ENCODE data around the gene RPS19BP1. TPM values are rescaled to one million over a fixed set of nuclear protein-coding genes. Genes with fewer than 3 reads are reported as not detected.
"Not testable (repeated sequence)": the region's sequence is repeated elsewhere in the genome, so short reads cannot be mapped to it uniquely, and the experiment has no call there.

RPS19BP1 gene
- total RNA-seq, 1 experiment from 2014 or later: 80.4 TPM

DNA sequence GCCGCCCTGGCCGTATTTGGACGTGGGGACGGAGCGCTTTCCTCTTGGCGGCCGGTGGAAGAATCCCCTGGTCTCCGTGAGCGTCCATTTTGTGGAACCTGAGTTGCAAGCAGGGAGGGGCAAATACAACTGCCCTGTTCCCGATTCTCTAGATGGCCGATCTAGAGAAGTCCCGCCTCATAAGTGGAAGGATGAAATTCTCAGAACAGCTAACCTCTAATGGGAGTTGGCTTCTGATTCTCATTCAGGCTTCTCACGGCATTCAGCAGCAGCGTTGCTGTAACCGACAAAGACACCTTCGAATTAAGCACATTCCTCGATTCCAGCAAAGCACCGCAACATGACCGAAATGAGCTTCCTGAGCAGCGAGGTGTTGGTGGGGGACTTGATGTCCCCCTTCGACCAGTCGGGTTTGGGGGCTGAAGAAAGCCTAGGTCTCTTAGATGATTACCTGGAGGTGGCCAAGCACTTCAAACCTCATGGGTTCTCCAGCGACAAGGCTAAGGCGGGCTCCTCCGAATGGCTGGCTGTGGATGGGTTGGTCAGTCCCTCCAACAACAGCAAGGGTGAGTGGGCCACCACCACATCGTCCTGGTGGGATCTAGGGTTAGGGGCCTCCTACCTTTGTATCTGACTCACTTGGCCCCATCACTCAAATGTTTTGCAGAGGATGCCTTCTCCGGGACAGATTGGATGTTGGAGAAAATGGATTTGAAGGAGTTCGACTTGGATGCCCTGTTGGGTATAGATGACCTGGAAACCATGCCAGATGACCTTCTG, 11.3 kb downstream of the RPS19BP1 start:
- CTCF ChIA-PET: not testable (repeated sequence)

DNA sequence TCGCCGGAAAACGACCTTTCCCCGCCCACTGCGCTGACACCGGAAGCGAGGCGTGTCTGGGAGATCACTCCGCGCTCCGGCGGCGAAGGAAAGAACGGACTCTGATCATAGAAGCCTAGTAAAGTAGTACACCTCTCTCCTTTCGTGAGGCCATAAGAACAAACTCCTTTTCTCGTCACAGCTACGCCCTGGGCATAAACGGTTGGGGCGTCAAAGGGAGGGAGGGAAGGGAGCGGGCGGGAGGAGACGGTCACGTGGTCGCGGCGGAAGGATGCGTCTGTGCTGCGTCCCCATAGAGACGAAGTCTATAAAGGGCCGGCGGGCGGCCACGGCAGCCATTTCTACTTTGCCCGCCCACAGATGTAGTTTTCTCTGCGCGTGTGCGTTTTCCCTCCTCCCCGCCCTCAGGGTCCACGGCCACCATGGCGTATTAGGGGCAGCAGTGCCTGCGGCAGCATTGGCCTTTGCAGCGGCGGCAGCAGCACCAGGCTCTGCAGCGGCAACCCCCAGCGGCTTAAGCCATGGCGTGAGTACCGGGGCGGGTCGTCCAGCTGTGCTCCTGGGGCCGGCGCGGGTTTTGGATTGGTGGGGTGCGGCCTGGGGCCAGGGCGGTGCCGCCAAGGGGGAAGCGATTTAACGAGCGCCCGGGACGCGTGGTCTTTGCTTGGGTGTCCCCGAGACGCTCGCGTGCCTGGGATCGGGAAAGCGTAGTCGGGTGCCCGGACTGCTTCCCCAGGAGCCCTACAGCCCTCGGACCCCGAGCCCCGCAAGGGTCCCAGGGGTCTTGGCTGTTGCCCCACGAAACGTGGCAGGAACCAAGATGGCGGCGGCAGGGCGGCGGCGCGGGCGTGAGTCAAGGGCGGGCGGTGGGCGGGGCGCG, 12.1 kb downstream of the RPS19BP1 start, which contains the start of gene ATF4:
Gene ATF4, plus strand, starts transcription at position 337 of the 880 bp plus-strand sequence. CDS start 884 bp downstream, outside the sequence.
- Histone ChIP-seq H3K79me2 (ENCODE audit: insufficient read depth, low read length) (peaks cover 56% of the 10 kb centered on the region), H3K4me3 (replicated peaks in 1 of 2; ENCODE audit: low read depth in 1 of 2, low read length in 2 of 2) (peak within 1 kb of the TSS; percentile 85 to 92), H3K4me2 (ENCODE audit: low read length) (peak within 1 kb of the TSS; percentile 75), H3K9me3 (ENCODE audit: control insufficient read depth in 1 of 2, insufficient read depth in 1 of 2, low read depth in 1 of 2, low read length in 2 of 2) (no peaks in the 10 kb centered on the region), H4K20me1 (ENCODE audit: insufficient read depth) (peaks cover 16% of the 10 kb centered on the region; the same call in 1 of the 2 replicates), H3K9ac (ENCODE audit: low read length) (peak within 1 kb of the TSS; percentile 96), H3K36me3 (ENCODE audit: control insufficient read depth in 1 of 2, insufficient read depth in 2 of 2, low read length in 2 of 2) (peaks cover 23 to 53% of the 10 kb centered on the region in 2 experiments; a peak in 3 of 4 replicates), H3K4me1 (ENCODE audit: control insufficient read depth in 1 of 2, insufficient read depth in 2 of 2, low read length in 2 of 2) (peaks cover 17 to 41% of the 10 kb centered on the region in 2 experiments), H3K27ac (ENCODE audit: low read depth, low read length) (peak within 1 kb of the TSS; percentile 99), H3K27me3 (ENCODE audit: insufficient read depth, low read length) (no peaks in the 10 kb centered on the region), H2AFZ (ENCODE audit: low read depth, low read length, poor library complexity, severe bottlenecking) (no peak within 1 kb of the TSS), H3K9me2 (ENCODE audit: insufficient read depth) (no peaks in the 10 kb centered on the region)
- DNase-seq (ENCODE audit: low read depth, low spot score): peak; percentile 99
- peak; percentile 35 for ATAC-seq
- RAD21 ChIA-PET (ENCODE audit: low non-redundant PET in 1 of 2, low total read pairs in 2 of 2, uncharacterized antibody in 2 of 2, unreplicated experiment in 2 of 2): interaction anchor here (0.7 to 1.0 kb wide), 2 partner anchors 18 to 19 kb away, joined by 3 read pairs; partner anchors contain the start of gene MIEF1 (in 2 of the 2)
- CTCF ChIA-PET: interaction anchor here (0.7 to 1.2 kb wide), 4 partner anchors 9 to 516 kb away, joined by 3 to 13 read pairs (median 4); no protein-coding TSS in a partner anchor
- intact Hi-C loops (cut with micrococcal nuclease): loop anchor here (2.0 to 5.0 kb wide), 2 partner anchors 18 to 203 kb away; partner anchors contain the start of genes MIEF1 and RPL3
- POLR2A ChIA-PET: interaction anchor here (0.7 to 1.3 kb wide), 20 partner anchors 8 to 630 kb away, joined by 3 to 37 read pairs (median 4); partner anchors contain the start of genes MIEF1, RPL3 and RPS19BP1
- BruUV-seq (replicated peaks): no TSS peak
- TF ChIP-seq EZH2phosphoT487 (IDR thresholded peaks at IDR 0.05; ENCODE audit: borderline replicate concordance) (no peak), POLR2A (IDR thresholded peaks at IDR 0.05; ENCODE audit: borderline replicate concordance, extremely low read depth, insufficient read depth, insufficient read length) (peak; percentile 98), EZH2 (IDR thresholded peaks at IDR 0.05) (no peak), ELF1 (IDR thresholded peaks at IDR 0.05; ENCODE audit: borderline replicate concordance, low read depth) (no peak), CBX3 (IDR thresholded peaks at IDR 0.05; ENCODE audit: low read depth) (no peak), RAD21 (IDR thresholded peaks at IDR 0.05; ENCODE audit: low read depth) (no peak), JUND (IDR thresholded peaks at IDR 0.05) (no peak), YY1 (IDR thresholded peaks at IDR 0.05; ENCODE audit: extremely low read depth, insufficient replicate concordance, low read depth, low read length) (peak; percentile 95), TCF7L2 (IDR thresholded peaks at IDR 0.05; ENCODE audit: borderline replicate concordance, extremely low read depth, insufficient read depth, insufficient read length) (peak; percentile 39), ZNF274 (IDR thresholded peaks at IDR 0.05; ENCODE audit: low read depth, low read length) (no peak), EGR1 (IDR thresholded peaks at IDR 0.05; ENCODE audit: low read depth) (no peak), ZFX (IDR thresholded peaks at IDR 0.05) (peak; percentile 37; the same call in 1 of the 2 replicates)
- TF ChIP-seq, protein P1, sequence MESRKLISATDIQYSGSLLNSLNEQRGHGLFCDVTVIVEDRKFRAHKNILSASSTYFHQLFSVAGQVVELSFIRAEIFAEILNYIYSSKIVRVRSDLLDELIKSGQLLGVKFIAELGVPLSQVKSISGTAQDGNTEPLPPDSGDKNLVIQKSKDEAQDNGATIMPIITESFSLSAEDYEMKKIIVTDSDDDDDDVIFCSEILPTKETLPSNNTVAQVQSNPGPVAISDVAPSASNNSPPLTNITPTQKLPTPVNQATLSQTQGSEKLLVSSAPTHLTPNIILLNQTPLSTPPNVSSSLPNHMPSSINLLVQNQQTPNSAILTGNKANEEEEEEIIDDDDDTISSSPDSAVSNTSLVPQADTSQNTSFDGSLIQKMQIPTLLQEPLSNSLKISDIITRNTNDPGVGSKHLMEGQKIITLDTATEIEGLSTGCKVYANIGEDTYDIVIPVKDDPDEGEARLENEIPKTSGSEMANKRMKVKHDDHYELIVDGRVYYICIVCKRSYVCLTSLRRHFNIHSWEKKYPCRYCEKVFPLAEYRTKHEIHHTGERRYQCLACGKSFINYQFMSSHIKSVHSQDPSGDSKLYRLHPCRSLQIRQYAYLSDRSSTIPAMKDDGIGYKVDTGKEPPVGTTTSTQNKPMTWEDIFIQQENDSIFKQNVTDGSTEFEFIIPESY (IDR thresholded peaks at IDR 0.05; ENCODE audit: extremely low read depth, insufficient replicate concordance, low read length): no peak
- TF ChIP-seq, protein P2, sequence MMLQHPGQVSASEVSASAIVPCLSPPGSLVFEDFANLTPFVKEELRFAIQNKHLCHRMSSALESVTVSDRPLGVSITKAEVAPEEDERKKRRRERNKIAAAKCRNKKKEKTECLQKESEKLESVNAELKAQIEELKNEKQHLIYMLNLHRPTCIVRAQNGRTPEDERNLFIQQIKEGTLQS (IDR thresholded peaks at IDR 0.05): no peak

More for the DNA sequence above, 11.3 kb downstream of the RPS19BP1 start:
- Histone ChIP-seq H3K9ac (ENCODE audit: low read length) (peak overlapping the region; percentile 96), H3K36me3 (ENCODE audit: control insufficient read depth in 1 of 2, insufficient read depth in 2 of 2, low read length in 2 of 2) (peaks cover 22 to 45% of the 10 kb centered on the region in 2 experiments; a peak in 3 of 4 replicates), H3K4me2 (ENCODE audit: low read length) (peak overlapping the region; percentile 75), H3K4me3 (replicated peaks in 1 of 2; ENCODE audit: low read depth in 1 of 2, low read length in 2 of 2) (peak overlapping the region; percentile 85 to 92), H4K20me1 (ENCODE audit: insufficient read depth) (peaks cover 16% of the 10 kb centered on the region; the same call in 1 of the 2 replicates), H3K79me2 (ENCODE audit: insufficient read depth, low read length) (peaks cover 48% of the 10 kb centered on the region), H3K4me1 (ENCODE audit: control insufficient read depth in 1 of 2, insufficient read depth in 2 of 2, low read length in 2 of 2) (peaks cover 17 to 41% of the 10 kb centered on the region in 2 experiments), H3K27ac (ENCODE audit: low read depth, low read length) (peak overlapping the region; percentile 99)
- H3K9me3 ChIP-seq (ENCODE audit: control insufficient read depth in 1 of 2, insufficient read depth in 1 of 2, low read depth in 1 of 2, low read length in 2 of 2); H3K27me3 ChIP-seq (ENCODE audit: insufficient read depth, low read length); RAD21 ChIA-PET (ENCODE audit: low non-redundant PET in 1 of 2, low total read pairs in 2 of 2, uncharacterized antibody in 2 of 2, unreplicated experiment in 2 of 2); H3K9me2 ChIP-seq (ENCODE audit: insufficient read depth); DNase-seq (ENCODE audit: low read depth, low spot score); H2AFZ ChIP-seq (ENCODE audit: low read depth, low read length, poor library complexity, severe bottlenecking): not testable (repeated sequence)
- intact Hi-C loops (cut with micrococcal nuclease): loop anchor here (2.0 to 5.0 kb wide), 2 partner anchors 18 to 204 kb away; partner anchors contain the start of genes MIEF1 and RPL3
- peak; percentile 37 for ATAC-seq
- TF ChIP-seq POLR2AphosphoS5 (IDR thresholded peaks at IDR 0.05; ENCODE audit: low read depth, low read length): peak; percentile 58
- TSS peak; percentile 72 for BruUV-seq (replicated peaks)
- POLR2A ChIA-PET: interaction anchor here (0.8 kb wide), 1 partner anchor 28 kb away, joined by 3 read pairs; no protein-coding TSS in a partner anchor
